ENCODE results near the gene CREG1.

- no peak for TF ChIP-seq CTCF (conservative IDR thresholded peaks at IDR 0.05; ENCODE audit: low read depth in 2 of 2)
- no peak for TF ChIP-seq REST (IDR thresholded peaks at IDR 0.05; ENCODE audit: unreplicated experiment)
- no peak for TF ChIP-seq EZH2phosphoT487 (IDR thresholded peaks at IDR 0.05; ENCODE audit: unreplicated experiment)
- no peak for TF ChIP-seq POLR2AphosphoS5 (IDR thresholded peaks at IDR 0.05; ENCODE audit: low read depth)
- no peak for TF ChIP-seq CREB1 (CRISPR knock-in tag; IDR thresholded peaks at IDR 0.05; ENCODE audit: low read depth)
- TF ChIP-seq EZH2 (IDR thresholded peaks at IDR 0.05; ENCODE audit: low read depth, unreplicated experiment) = no peak
- TF ChIP-seq ETS1 (IDR thresholded peaks at IDR 0.05) = no peak
- no peak for TF ChIP-seq JUNB (IDR thresholded peaks at IDR 0.05; ENCODE audit: unreplicated experiment)
- no peak for TF ChIP-seq STAT1 (IDR thresholded peaks at IDR 0.05; ENCODE audit: unreplicated experiment)
- TF ChIP-seq NANOG (IDR thresholded peaks at IDR 0.05; ENCODE audit: borderline replicate concordance) = no peak
- TF ChIP-seq ZNF114 (CRISPR knock-in tag; IDR thresholded peaks at IDR 0.05) = no peak
- TF ChIP-seq ZNF462 (CRISPR knock-in tag; IDR thresholded peaks at IDR 0.05) = no peak
Measured at GRCh38 chr1:167507719-167508118, 45.8 kb downstream of the CREG1 start.

All from GM23338 (cell line).